Measurements from ENCODE around the gene PERM1. TPM values are rescaled to one million over a fixed set of nuclear protein-coding genes. Genes with fewer than 3 reads are reported as not detected.

PERM1 gene
- total RNA-seq, 1 donor: not detected

DNA sequence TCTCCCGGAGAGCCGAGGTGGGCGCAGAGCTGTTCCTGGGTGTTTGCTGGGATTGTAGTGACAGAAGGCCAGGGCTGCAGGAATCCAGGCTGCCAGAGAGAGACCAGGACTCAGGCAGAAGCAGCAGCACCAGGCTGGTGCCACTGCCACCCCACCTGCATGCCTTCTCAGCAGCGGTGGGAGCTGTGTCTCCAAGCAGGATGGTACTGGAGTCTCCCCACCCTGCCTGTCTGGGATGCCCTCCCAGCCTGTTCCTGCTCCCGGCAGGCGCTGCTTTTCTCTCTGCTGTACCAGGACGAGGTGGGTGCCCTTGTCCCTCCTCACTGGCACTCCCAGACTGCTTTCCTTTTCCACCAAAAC, 22.5 kb upstream of the PERM1 start:
- TF ChIP-seq, protein P1, sequence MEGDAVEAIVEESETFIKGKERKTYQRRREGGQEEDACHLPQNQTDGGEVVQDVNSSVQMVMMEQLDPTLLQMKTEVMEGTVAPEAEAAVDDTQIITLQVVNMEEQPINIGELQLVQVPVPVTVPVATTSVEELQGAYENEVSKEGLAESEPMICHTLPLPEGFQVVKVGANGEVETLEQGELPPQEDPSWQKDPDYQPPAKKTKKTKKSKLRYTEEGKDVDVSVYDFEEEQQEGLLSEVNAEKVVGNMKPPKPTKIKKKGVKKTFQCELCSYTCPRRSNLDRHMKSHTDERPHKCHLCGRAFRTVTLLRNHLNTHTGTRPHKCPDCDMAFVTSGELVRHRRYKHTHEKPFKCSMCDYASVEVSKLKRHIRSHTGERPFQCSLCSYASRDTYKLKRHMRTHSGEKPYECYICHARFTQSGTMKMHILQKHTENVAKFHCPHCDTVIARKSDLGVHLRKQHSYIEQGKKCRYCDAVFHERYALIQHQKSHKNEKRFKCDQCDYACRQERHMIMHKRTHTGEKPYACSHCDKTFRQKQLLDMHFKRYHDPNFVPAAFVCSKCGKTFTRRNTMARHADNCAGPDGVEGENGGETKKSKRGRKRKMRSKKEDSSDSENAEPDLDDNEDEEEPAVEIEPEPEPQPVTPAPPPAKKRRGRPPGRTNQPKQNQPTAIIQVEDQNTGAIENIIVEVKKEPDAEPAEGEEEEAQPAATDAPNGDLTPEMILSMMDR (IDR thresholded peaks at IDR 0.05; ENCODE audit: insufficient read depth, low read length): no peak
- DNase-seq (ENCODE audit: low read depth): no peak
- H3K4me3 ChIP-seq (ENCODE audit: low read depth, low read length): no peak overlapping the region

DNA sequence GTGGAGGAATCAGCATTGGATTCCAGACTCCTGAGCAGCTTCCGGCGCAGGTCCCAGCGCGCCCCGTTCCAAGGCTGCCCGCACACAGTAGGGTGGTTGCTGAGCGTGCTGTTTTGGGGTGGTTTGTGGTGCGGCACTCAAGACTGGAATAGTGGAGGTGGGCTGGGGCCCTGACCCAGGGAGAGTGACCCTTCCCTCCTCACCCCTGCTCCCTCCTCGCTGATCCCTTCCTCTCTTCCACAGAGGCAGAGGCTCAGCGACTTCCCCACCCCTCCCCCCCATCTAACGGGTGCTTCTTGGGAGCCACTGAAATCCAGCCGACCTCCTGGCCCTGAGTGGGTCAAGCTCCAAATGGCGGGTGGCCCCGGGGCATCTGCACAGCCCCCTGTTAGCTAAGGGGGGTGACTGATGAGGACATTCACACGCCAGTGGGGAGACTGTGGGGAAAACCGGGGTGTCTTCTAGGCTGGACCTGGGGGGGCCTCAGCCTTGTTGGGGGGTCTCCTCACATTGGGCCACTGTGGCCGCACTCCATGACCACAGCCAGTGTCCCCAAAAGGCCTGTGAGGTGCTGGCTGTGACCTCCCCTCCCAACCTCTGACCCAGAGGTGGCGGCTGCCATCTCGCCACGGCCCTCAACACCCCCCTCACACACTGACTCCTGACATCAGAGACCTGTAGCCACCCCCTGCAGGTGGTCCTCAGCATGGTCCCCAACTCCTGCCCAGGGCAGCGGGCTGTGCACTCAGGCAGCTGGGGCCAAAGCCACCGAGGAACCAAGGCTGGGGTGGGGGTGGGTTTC, 21.9 kb upstream of the PERM1 start:
- DNase-seq (ENCODE audit: low read depth): no peak
- TF ChIP-seq, protein P1 (IDR thresholded peaks at IDR 0.05; ENCODE audit: insufficient read depth, low read length): no peak
- no peak overlapping the region for H3K4me3 ChIP-seq (ENCODE audit: low read depth, low read length)

DNA sequence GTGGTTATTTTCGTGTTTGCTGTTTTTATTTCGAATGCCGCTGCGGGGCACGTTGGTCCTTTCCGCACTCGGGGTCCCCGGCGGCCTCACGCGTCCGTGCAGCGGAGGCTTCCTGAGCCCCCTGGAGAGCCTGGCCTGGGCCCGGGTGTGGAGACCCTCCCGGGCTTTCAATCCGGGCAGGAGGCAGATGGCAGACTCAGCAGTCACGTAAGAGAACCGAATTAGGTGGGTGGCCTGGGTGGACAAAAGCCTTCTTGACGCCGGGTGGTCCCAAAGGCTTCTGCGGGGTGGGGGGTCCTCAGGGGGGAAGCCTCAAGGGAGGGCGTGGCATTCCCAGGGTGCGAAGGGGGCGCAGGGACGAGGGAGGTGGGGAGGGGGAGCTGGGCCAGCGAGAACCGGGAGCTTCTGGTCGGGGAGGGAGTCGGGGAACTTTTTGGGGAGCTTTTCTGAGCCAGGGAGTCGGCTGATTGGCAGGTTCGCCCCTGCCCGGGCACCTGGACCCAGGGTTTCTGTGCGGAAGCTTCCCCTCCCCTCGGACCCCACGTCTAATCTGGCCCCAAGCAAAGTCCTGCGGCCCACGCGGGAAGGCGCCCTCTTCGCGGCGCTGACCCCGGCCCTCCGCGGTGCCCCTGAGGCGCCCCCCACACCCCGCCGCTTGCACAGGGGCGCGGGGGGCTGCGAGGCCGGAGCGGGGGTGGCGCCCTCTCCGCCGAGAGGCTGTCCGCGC, 19.3 kb upstream of the PERM1 start:
- no peak for DNase-seq (ENCODE audit: low read depth)
- peak overlapping the region; percentile 31 for H3K4me3 ChIP-seq (ENCODE audit: low read depth, low read length)
- TF ChIP-seq, protein P1 (IDR thresholded peaks at IDR 0.05; ENCODE audit: insufficient read depth, low read length): no peak

DNA sequence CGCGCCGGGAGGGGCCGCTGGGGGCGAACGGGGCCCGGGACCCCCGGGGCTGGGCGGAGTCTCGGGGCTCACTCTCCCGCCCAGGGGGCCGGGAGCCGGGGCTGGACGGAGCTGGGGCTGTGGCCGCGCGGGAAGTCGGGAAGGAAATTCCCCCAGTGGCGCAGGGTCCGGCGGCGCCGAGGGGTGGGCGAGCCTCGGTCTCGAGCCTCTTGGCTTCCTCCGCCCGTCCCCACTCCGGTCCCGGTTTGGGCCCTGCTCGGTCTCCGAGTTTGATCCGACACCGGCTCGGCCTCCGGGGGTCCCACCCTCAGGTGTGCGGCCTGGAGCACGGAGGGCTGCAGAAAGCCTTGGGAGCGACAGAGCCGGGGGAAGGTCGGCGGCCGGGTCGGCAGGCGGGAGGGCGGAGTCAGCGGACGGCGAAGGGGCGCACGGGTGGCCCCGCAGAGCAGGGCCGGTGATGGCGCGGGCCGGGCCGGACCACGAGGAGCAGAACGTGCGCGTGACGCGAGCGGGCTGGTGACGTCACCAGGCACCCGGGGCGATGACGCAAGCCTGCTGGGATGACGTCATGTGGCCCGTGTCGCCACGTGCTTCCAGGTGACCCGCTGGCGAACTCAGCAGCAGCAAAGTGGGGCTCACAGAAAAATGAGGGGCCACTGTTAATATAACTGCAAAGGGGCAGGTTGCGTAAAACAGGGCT, 18.6 kb upstream of the PERM1 start:
- TF ChIP-seq, protein P1 (IDR thresholded peaks at IDR 0.05; ENCODE audit: insufficient read depth, low read length): no peak
- peak; percentile 69 for DNase-seq (ENCODE audit: low read depth)
- H3K4me3 ChIP-seq (ENCODE audit: low read depth, low read length): peak overlapping the region; percentile 58

DNA sequence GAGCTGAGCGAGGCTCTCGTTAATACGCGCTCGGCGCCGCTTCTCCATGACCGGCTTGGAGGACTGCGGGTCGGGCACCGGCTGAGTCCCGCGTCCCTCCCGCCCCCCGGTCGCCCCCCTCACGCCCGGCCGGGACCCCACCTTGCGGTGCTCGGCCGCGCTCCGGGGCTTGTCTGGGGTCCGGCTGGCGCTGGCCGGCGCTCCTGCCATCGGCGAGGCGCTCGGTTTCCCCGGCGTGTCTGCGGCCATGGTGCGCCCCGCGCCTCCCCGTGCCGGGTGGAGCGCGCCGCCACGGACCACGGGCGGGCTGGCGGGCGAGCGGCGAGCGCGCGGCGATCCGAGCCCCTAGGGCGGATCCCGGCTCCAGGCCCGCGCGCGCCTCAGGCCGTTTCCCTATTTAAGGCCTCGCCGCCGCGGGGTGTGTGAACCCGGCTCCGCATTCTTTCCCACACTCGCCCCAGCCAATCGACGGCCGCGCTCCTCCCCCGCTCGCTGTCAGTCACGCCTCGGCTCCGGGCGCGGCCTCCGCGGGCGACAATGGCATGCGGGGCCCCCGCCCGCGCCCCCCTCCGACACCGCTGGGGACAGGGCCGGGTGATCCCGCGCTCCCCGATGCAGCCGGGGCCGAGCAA, 17.9 kb upstream of the PERM1 start, which contains the start of gene HES4:
TSS of gene HES4 (minus strand) at position 373 of the 632 bp plus-strand sequence. CDS start at position 249, 124 bp downstream.
- H3K4me3 ChIP-seq (ENCODE audit: low read depth, low read length): peak within 1 kb of the TSS; percentile 58
- DNase-seq (ENCODE audit: low read depth): peak; percentile 82
- TF ChIP-seq, protein P1 (IDR thresholded peaks at IDR 0.05; ENCODE audit: insufficient read depth, low read length): no peak

DNA sequence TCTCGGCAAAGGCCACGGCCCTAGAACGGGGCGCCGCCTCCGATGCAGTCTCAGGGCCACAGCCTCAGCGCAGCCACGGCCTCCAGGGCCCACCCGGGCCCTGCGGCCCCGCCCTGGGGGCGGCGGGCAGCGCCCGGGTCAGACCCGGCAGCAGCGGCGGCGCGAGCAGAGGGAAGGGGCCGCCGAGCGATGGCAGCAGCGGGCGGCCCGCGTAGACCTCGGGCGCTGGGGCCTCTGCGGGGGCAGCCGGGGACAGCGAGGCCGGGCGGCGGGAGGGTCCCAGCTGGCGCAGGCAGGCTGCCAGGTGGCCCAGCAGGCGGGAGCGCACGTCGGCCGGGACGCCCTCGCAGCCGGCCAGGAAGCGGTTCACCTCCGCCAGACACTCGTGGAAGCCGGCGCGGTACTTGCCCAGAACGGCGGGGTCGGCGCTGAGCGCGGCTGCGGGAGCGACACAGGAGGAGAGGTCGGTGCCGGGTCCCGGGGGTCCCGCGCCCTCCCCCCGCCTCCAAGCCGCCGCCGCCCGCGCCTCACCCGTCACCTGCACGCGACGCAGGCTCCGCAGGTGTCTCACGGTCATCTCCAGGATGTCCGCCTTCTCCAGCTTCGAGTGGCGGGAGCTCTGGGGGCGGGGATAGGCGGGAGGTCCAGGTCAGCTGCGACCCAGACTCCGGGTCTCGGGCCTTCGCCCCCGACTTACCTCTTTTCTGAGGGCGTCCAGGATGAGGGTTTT, 17.3 kb upstream of the PERM1 start:
- H3K4me3 ChIP-seq (ENCODE audit: low read depth, low read length): peak overlapping the region; percentile 37
- no peak for DNase-seq (ENCODE audit: low read depth)
- TF ChIP-seq, protein P1 (IDR thresholded peaks at IDR 0.05; ENCODE audit: insufficient read depth, low read length): no peak
